ENCODE results near the gene ZNF710.

Gene ZNF710

DNA sequence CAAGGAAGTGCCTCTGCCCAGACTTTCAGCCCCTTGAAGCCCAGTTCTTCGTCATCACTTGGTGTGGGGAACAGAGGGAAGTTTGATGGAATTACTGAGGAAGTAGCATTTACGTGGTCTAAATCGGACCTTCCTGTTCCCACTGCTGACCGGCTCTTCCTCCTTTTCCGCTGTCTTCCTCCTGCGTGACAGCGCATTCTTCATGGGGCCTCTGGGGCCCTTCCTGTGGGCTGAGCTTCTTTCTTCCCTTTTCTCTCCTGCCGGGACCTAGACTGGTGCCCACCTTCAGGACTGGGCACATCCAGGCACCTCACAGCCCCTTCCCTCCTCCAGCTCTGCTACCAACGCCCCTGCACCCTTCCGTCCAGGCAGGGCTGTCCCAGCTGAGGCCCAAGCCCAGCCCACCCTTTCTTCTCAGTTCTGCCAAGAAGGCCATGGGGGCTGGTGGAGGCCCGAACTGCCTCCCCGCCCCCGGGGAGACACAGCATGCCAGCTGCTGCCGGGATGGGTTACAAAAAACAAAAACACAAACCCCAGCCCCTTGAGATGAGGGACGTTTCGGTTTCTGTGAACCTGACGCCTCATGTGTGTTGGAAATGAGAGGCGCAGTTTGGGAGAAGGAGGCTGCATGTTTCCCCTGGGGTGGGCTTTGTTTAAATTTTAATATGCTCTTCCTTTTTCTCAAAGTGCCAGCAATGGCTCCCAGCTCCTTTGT is 19.1 kb downstream of the ZNF710 start:
- DNase-seq: peak; percentile 80 to 91

GRCh38 chr15:90020936-90021507 is 19.9 kb downstream of the ZNF710 start:
- no peak for DNase-seq

DNA sequence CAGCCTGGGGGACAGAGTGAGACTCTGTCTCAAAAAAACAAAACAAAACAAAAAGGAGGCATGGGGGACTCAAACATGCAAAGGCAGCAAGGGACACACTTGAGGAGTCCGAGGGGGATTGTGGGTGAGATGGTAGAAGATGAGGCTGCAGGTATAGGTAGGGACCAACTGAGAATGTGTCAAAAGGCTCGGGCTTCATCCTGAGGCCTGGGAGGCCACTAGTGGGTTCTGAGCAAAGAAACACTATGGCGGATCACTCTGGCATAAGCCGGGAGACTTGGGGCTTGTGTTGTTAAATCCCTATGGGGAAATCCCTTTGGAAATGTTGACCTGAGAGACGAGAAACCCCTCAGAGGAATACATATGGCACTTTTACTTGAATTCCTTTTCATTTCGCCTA is 21.2 kb downstream of the ZNF710 start:
- DNase-seq: no peak

- DNase-seq: no peak
Measured at GRCh38 chr15:90022905-90023700, 22.0 kb downstream of the ZNF710 start.

- no peak for DNase-seq
Measured at GRCh38 chr15:90024406-90024805, 23.3 kb downstream of the ZNF710 start.

GRCh38 chr15:90025489-90026033 is 24.4 kb downstream of the ZNF710 start:
- no peak for DNase-seq

- peak in 1 of 2 donors; percentile 26 for DNase-seq
Measured at GRCh38 chr15:90028376-90028944, 27.3 kb downstream of the ZNF710 start.

DNA sequence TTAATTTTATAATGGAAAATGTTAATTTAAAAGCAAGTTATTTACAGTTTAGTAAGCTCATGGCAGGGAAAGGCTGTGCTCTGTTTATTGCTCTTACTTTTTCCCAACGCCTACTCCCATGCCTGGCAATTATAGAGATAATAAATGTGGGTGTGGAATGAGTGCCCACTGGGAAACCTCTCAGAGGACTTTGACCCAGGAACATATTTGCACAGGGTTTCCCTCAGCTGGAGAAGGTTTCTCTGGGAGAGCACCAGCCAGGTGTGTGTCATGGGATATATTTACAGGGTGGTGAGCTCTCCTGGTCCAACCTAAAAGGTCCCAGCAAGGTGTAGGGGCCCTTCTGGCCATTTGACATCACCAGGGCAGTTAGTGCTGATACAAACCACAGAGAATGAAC is 27.9 kb downstream of the ZNF710 start:
- no peak for DNase-seq

- DNase-seq: no peak
Measured at GRCh38 chr15:90030376-90030775, 29.3 kb downstream of the ZNF710 start.

GRCh38 chr15:90031231-90031791 is 30.2 kb downstream of the ZNF710 start:
- peak; percentile 81 to 85 for DNase-seq

DNA sequence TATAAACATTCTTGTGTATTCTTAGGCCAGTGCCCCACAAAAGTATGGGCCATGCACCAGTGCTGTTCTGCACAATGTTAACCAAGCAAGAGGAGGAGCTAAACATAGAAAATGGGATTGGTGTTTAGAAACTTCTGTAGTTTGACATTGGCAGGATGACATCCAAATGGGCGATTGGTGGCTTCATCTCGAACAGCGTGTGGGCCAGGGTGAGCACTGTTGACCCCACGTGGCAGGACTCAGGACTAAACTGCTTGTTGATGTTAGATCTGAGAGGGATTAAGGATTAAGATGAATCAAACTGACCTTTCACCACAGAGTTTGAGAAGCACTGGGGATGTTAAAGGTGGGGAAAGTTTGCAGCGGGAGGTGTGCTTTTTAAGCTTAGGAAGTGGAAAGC is 31.9 kb downstream of the ZNF710 start:
- DNase-seq: no peak

- DNase-seq: no peak
Measured at GRCh38 chr15:90033448-90033847, 32.3 kb downstream of the ZNF710 start.

DNA sequence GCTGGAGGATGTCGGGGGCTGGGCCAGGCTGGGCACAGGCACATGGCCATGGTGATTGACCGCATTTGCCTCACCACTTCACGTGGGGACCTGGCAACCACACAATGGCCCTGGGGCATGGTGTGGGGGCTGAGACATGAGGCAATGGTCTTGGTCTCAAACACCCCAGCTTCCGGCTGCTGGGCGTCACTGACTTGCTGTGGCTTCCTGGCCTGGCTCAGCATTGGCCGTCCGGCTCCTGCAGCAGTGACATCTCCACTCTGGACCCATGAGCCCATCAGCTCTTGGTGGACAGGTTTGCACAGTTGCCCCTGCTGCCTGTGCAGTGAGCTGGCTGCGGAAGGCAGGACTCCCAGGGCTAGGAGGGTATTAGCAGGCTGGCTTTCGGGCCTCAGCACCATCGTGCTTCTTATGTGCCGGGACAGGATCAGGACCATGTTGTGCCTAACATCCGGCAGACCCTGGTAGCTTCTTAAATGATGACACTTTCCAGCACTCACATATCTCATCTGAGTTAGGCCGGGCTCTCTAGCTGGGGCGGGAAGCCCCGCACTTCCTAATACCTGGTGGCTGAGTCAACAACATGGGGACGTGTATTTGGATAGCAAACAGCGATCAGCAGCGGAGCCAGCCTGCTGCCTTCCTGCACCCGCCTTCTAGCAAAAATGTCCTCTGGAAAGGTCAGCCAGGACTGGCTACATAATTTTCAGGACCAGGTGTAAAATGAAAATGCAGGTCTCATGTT is 34.1 kb downstream of the ZNF710 start:
- peak; percentile 96 to 98 for DNase-seq

DNA sequence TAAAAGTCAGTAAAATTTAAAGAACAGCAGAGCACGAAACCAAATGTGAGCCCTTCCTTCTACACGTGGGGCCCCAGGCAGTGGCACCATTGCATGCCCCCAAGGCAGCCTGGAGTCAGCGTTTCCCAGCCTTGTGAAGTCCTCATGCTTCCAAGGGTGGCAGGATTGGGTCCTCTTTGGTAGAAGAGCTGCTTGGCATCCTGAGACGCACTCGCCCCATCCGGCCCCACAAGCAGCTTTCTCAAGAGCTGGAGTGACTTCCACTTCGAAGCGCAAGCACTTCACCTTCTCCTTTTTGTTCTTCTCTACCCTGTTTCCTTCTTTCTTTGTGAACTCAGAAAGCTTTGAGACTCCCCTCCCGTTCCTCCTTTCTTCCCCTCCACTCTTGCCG is 34.7 kb downstream of the ZNF710 start:
- peak; percentile 77 to 80 for DNase-seq

DNA sequence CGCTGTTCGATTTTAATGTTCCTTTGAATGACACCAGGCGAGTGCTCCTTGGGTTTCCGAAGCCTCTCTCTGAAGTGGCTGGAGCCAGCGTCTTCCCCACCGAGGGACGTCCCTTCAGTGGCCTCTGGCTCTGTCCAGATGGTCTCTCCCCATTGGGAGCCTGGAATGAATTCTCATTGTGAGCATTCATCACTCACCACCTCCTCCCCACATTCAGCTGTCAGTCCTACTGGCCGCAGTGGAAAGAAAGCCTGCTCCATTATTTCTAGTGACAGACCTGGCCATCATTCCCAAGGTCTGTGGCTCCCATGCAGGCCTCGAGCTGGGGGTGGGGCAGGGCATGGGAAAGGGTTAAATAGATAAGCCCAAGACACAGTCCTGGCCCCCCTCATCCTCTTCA is 35.2 kb downstream of the ZNF710 start:
- no peak for DNase-seq

DNA sequence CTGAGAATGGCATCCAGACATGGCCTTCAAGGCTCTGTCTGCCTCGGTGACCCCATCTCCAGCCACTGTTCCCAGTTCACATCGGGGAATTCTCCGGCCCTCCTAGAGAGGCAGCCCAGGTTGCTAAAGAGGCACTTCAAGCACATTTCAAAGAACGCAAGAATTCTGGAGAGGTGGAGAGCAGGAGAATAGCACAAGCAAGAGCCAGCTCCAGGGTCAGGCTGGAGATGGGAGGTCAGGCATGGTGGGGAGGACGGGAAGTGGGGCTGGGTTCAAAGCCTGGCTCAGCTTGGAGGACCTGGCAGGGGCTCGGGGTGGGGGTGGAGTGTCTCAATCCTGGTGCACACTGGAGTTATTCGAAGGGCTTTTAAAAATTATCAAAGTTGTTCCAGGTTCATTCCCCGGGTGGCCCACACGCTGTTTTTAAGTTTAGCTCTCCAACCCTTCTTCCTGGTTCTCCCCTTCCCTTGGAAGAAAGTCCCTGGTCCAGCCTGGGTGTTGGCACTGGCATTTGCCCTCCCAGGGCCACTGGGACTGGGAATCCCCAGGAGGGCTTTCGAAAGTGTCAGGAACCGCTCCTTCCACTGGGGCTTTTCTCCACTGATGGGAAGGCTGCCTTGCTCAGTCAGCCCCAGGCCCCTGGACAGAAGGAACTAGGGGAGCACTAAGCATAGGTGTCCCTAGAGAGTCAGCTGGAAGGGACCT is 35.8 kb downstream of the ZNF710 start:
- DNase-seq: no peak

GRCh38 chr15:90037511-90037860 is 36.4 kb downstream of the ZNF710 start:
- no peak for DNase-seq

DNA sequence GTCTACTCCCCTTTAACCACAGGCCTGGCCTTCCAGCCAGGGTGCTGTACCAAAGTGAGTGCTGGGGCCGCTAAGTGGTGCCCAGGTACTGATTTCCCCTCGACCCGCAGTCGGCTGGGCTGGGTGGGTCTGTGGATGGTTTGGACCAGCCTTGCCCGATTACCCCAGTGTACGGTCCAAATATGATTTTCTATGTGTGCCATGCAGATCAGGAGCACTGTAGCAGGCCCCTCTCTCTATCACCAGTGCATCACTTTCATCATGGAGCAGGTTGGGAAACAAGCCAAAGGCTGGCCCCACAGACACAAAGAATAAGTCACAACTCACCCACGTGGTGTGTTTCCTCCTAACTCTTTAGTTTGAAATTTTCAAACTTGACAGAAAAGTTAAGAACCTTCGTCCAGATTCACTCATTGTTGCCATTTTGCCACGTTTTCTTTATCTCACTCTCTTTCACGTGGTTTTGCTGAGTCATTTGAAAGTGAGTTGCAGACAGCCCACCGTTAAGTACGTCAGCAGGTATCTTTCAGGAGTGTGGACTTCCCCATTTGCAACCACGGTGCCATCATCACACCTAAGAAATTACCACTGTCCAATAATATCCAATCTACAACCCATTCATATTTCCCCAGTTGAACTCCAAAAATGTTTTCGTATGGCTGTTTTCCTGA is 37.0 kb downstream of the ZNF710 start:
- DNase-seq: peak; percentile 54 to 69

DNA sequence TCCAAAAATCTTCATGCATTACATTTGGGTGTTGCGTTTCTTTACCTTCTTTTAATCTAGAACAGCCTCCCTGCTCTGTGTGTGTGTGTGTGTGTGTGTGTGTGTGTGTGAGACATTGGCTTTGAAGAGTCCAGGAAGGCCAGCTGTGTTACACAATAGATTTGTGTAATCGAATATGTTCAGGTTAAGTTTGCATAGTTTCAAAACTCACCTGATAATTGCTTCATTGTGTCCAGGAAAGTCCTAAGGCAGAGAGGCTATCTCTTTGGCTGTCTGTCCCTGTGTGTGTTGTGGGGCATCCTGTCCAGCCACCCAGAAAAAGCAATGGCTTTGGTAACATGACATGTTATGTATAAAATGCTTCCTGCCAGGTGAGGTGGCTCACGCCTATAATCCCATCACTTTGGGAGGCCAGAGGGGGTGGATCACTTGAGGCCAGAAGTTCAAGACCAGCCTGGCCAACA is 37.5 kb downstream of the ZNF710 start:
- no peak for DNase-seq

- DNase-seq: peak; percentile 51 to 82
Measured at GRCh38 chr15:90039996-90040395, 38.9 kb downstream of the ZNF710 start.

DNA sequence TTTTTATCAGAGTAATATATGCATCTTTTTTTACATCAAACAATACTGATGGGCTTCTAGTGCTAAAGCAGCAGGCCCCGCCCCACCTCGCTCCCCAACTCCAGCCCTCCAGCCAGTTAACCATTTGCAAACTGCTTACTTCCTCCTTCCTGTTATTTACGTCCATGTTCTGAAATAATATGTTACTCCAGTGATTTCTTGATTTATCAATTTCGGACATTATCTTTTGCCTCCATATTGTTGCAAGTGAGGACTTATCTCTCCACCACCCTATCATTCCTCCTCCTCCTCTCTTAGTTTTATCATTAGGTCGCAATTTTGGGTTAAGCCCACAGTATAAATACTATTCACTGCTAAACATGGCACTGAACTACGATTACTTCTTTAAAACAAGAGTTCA is 39.5 kb downstream of the ZNF710 start:
- no peak for DNase-seq

Measured in inflammatory macrophage (primary cell).